Middle frontal gyrus (tissue), 1 donor: ENCODE results near the gene HSCB.
"Not testable (repeated sequence)": the region's sequence is repeated elsewhere in the genome, so short reads cannot be mapped to it uniquely, and the experiment has no call there.

ENCODE experiments used
- DNase-seq: peaks from one replicate; pipeline ENCODE4 v3.0.0-alpha.2; 2015; ENCODE audit warnings: low spot score; ENCODE audit errors: extremely low spot score

Gene HSCB

DNA sequence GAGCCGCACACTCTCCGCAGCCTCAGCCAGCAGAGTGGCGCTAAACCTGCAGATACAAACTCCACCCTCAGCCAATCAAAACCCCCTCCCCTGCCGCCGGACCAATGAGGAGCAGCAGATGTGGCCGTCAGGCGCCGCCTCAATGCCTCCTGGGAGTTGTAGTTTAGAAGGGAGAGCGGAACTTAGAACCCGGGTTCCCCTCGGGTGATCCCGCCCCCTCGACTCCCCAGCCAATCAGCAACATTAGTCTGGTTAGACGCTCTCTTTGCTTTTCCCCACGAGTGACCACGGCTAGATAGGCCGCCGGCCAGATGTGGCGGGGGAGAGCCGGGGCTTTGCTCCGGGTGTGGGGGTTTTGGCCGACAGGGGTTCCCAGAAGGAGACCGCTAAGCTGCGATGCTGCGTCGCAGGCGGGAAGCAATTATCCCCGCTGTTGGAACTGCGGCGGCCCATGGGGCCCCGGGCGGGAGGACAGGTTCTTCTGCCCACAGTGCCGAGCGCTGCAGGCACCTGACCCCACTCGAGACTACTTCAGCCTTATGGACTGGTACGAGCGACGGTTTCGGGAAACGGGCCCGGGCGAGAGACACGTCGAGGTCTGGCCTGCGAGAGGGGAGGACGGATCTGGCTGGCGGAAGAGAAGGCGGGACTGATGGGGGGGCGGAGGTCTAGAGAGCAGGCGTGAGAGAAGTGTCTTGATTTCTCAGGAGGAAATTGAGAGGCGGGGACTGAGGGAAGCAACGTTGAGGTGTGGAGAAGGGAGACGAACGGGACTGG lies at the start of gene HSCB, which contains the start of gene CHEK2:
Gene HSCB, plus strand, starts transcription at position 255 of the 777 bp plus-strand sequence. Its CDS starts 57 bp downstream, at position 312.
Gene CHEK2, minus strand, starts transcription at position 36 of the 777 bp plus-strand sequence. CDS start 7,099 bp downstream, outside the sequence.
- DNase-seq, result peak; percentile 96

GRCh38 chr22:28693041-28693760 lies 48.6 kb upstream of the HSCB start:
- DNase-seq, result not testable (repeated sequence)

DNA sequence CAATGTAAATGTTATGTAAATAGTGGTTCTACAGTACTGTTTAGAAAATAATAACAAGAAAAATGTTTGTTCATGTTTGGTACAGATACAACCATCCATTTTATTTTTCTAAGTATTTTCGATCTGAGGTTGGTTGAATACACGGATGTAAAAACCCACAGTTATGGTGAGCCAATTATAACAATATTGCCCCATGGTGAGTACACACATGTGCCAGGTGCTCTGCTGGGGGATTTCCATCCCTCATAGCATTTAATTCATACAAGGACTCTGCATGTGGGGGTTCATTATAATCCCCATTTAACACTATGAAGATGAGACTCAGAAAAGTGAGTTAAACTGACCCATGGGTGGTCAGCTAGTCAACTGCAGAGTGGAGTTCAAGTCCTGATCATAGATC lies 38.9 kb upstream of the HSCB start:
- DNase-seq, result no peak

DNA sequence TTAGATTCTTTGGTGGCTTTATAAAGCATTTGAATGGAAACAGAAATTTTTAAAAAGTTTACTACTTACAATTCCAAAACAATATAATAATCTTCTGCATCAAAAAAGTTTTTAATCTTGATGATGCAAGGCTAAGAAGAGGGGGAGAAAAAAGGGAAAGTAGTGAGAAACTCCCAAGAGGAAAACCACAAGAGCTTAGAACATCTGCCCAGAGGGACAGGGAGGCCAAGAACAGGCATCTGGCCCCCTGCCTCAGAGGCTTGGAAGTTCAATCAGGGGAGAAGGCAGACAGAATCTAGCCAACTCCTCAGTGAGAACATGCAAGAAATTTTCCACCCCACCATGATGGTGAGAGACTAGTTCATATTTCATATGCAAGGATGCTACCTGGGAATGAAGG lies 38.4 kb upstream of the HSCB start:
- no peak for DNase-seq

GRCh38 chr22:28706845-28707244 lies 35.0 kb upstream of the HSCB start:
- no peak for DNase-seq

- DNase-seq, result no peak
Measured at GRCh38 chr22:28710107-28710506, 31.7 kb upstream of the HSCB start.

- DNase-seq, result no peak
Measured at GRCh38 chr22:28710576-28711191, 31.2 kb upstream of the HSCB start.

DNA sequence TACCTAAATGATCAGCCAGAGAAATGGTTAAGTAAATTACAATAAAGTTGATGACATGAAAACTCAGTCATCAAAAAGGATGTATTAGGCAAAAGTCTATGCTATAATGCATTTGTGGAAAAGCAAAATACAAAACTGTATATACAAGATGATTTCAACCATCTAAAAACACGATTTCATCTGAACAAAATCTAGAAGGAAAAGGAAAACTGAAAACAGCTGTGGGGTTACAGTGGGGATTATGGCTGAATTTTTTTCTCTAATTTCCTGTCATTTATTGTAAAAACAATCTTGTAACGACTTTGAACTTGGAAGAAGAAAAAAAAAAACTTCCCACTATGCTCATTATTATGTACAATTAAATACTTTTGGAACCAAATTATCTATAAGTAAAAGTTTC lies 30.5 kb upstream of the HSCB start:
- no peak for DNase-seq

- DNase-seq, result no peak
Measured at GRCh38 chr22:28711820-28712777, 29.7 kb upstream of the HSCB start.

GRCh38 chr22:28714043-28714628 lies 27.7 kb upstream of the HSCB start:
- no peak for DNase-seq

GRCh38 chr22:28715611-28716010 lies 26.2 kb upstream of the HSCB start:
- DNase-seq, result no peak

- no peak for DNase-seq
Measured at GRCh38 chr22:28716686-28717085, 25.2 kb upstream of the HSCB start.

- DNase-seq, result no peak
Measured at GRCh38 chr22:28718044-28718443, 23.8 kb upstream of the HSCB start.

- DNase-seq, result no peak
Measured at GRCh38 chr22:28728002-28728401, 13.8 kb upstream of the HSCB start.

- DNase-seq, result no peak
Measured at GRCh38 chr22:28728621-28729313, 13.1 kb upstream of the HSCB start.

- no peak for DNase-seq
Measured at GRCh38 chr22:28730179-28730578, 11.7 kb upstream of the HSCB start.

GRCh38 chr22:28734393-28734792 lies 7.4 kb upstream of the HSCB start:
- no peak for DNase-seq

- DNase-seq, result no peak
Measured at GRCh38 chr22:28736301-28737155, 5.3 kb upstream of the HSCB start.

GRCh38 chr22:28737701-28738100 lies 4.1 kb upstream of the HSCB start:
- no peak for DNase-seq
